DND-41 (cell line): ENCODE measurements around the gene KANSL1.

Experiments
- EZH2 ChIP-seq: IDR thresholded peaks from 3 replicates; pipeline ENCODE4 v1.6.1; 2012; ENCODE audit warnings: borderline replicate concordance, low read depth, mild to moderate bottlenecking, moderate library complexity, low read length, inconsistent platforms; ENCODE audit not compliant: severe bottlenecking
- TF ChIP-seq, protein P1 (sequence below): IDR thresholded peaks from 2 replicates; pipeline ENCODE4 v1.5.1; 2012; ENCODE audit warnings: borderline replicate concordance, low read length, moderate library complexity, mild to moderate bottlenecking; ENCODE audit not compliant: poor library complexity, severe bottlenecking; ENCODE audit errors: extremely low read depth

DNA sequence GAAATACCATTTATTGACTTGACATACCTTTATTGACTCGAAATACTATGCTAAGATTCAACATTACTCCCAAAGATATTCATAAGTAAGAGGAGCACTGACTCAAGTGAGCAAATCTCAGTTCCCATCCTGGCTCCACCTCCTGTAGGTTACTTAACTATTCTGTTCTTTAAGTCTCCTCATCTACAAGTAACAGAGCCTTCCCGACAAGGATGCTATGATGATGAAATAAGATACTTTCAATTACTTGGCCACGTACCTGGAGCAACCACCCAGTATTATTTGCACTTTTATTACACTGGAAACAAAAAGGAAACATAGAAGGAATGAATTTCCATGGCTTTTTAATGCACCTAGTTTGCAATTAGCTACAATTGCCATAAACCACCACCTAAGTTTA lies 16.3 kb downstream of the KANSL1 start:
- TF ChIP-seq EZH2 = no peak
- TF ChIP-seq, protein P1, sequence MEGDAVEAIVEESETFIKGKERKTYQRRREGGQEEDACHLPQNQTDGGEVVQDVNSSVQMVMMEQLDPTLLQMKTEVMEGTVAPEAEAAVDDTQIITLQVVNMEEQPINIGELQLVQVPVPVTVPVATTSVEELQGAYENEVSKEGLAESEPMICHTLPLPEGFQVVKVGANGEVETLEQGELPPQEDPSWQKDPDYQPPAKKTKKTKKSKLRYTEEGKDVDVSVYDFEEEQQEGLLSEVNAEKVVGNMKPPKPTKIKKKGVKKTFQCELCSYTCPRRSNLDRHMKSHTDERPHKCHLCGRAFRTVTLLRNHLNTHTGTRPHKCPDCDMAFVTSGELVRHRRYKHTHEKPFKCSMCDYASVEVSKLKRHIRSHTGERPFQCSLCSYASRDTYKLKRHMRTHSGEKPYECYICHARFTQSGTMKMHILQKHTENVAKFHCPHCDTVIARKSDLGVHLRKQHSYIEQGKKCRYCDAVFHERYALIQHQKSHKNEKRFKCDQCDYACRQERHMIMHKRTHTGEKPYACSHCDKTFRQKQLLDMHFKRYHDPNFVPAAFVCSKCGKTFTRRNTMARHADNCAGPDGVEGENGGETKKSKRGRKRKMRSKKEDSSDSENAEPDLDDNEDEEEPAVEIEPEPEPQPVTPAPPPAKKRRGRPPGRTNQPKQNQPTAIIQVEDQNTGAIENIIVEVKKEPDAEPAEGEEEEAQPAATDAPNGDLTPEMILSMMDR = no peak
